GM19238 (cell line): ENCODE measurements around the gene TTLL11.

Experiments
- DNase-seq: peaks from one replicate; pipeline ENCODE4 v3.0.0; 2011; ENCODE audit warnings: low spot score; ENCODE audit not compliant: insufficient read length

The TTLL11 gene

GRCh38 chr9:122092611-122093506 is at the start of gene TTLL11:
TSS of gene TTLL11 (minus strand) at chr9:122093308. CDS start at chr9:122093148, 160 bp downstream.
- DNase-seq: peak; percentile 95

DNA sequence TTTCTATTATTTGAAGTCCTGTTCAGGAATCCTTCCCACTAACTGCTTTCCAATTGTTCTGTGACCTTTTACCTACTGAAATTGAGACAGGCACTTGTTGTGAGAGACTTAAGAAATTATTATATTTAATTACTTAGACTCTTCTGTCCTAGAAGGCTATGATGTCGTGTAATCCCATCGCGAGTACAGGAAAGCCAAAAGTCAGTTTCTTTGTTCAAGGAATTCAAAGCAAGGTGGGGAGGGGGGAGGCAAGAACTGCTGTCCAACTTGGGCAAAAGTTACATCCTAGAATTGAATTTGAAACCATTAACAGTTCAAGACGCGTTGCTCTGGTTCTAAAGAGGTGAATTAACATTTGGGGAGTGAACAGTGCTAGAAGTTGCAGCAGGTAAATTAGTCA is 48.6 kb upstream of the TTLL11 start:
- DNase-seq: no peak

- DNase-seq: no peak
These were observed 47.5 kb upstream of the TTLL11 start for GRCh38 chr9:122140368-122141193.

DNA sequence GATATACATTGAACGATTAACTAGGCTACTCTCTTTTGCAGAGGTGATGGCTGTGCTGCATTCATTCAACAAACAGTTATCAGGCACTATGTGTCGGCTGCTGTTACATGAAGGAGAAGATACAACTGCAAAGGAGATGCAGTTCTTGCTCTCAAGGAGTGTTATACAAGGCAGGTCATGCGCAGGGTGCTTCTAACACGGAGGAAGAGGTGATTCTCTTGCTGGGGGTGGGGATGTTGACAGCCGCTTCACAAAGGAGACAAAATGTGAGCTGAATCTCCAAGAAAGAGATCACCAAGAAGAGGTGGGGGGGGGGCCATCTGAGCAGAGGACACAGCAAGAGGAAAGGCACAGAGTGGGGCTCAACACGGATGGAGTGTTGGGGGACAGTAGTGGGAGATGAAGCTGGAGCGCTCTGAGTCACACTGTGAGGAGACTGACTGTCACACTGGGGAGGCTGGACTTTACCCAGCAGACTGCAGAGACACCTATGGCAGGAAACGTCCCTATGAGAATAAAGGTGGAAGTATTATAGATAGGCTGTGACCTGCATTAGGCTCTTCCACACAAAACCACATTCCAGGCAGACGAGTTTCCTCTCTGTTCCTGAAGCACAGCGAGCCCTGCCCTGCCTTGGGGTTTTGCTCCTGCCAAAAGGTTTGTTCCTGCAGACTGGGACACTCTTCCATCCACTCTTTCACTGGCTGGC is 45.6 kb upstream of the TTLL11 start:
- no peak for DNase-seq

- DNase-seq: no peak
These were observed 42.4 kb upstream of the TTLL11 start for GRCh38 chr9:122135529-122135859.

- DNase-seq: no peak
These were observed 41.9 kb upstream of the TTLL11 start for GRCh38 chr9:122134822-122135528.

- no peak for DNase-seq
These were observed 41.0 kb upstream of the TTLL11 start for GRCh38 chr9:122133984-122134535.

DNA sequence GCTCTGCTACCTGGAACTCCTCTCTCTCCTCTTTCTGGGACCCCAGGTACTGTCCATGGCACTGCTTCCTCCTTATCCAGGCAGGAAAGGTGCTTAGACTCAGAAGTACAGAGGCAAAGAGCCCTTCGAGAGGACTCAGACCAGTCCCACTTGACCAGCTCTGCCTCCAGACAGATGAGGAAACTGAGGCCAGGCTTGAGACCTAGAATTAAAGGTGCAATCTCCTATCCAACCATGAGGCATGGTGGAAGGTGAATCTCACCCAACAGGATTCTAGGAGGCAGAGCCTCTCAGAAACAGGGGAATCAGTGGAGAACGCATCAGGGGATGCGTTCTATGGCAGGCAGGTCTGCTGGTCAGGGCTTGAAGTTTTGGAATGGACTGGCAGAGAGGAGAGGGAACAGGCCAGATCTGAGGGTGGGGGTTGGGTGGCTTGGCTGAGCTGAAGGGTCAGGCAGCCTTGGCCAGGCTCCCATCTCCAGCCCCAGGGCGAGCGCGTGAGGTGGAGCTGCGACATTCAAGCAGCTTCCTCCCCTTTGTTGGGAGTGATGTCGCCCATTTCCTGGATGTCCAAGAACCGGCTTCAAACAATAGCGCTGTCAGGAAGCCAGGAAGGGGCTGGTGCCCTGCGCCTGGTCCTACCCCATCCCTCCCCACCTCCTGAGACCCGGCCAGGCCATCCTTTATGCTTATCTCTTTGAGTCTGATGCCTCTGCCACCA is 40.3 kb upstream of the TTLL11 start:
- DNase-seq: no peak

DNA sequence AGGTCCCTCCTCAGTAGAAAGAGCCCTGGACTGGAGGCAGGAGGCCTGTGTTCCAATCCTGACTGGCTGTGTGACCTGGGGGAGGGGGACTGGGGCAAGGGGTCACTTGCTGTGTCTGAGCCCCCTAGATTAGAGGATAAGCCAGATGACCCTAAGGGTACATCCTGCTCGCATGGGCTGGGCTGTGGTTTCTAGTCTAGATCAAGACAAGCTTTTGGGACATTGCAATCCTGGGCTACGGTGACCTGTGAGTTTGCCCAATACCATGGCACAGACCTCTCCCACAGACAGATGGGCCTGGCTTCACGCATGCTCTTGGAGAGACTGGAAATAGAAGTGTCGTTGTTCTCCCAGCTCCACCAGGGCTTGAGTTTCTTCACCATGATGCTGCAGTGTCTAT is 39.4 kb upstream of the TTLL11 start:
- no peak for DNase-seq

- no peak for DNase-seq
These were observed 38.4 kb upstream of the TTLL11 start for GRCh38 chr9:122131401-122132001.

GRCh38 chr9:122130837-122131236 is 37.7 kb upstream of the TTLL11 start:
- no peak for DNase-seq

- no peak for DNase-seq
These were observed 36.9 kb upstream of the TTLL11 start for GRCh38 chr9:122129969-122130368.

DNA sequence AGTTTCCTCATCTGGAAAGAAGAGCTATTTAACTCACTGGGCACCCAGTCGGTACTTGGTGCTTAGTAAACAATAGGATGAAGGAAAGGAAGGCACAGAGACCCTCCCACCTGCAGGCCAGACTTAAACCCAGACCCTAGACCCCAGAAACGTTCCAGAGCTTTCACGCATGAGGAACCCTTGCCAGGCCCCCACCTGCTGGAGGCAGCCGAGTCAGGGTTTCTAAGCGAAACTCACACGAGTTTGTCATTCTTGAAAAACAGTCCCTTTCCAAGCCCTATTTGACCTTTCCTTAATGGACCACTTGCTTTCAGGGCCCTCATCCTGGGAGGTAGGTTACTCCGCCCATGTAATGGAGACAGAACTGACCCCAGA is 35.8 kb upstream of the TTLL11 start:
- DNase-seq: no peak

- no peak for DNase-seq
These were observed 35.2 kb upstream of the TTLL11 start for GRCh38 chr9:122128007-122128968.

DNA sequence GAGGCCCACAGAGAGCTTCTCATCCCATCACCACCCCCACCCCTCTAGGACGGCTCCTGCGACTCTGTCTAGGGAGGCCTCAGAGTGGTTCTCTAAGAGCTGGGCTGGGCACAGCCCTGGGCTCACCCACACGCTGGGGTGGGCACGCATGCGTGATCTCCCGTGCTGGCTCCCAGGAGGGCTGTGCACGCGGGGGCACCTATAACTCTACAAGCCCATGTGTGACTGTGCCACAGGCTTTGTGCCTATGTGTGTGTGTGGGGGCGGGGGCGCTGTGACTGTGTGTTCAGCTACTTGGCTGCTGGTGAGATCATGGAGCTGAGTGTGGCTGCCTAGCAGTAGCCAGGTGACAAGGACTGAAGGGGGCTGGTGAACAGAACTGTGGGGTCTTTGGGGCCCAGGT is 34.3 kb upstream of the TTLL11 start:
- no peak for DNase-seq

GRCh38 chr9:122126331-122127261 is 33.5 kb upstream of the TTLL11 start:
- no peak for DNase-seq

- DNase-seq: no peak
These were observed 32.6 kb upstream of the TTLL11 start for GRCh38 chr9:122125509-122126330.
